ENCODE results near the gene ABCD1. TPM values are rescaled to one million over a fixed set of nuclear protein-coding genes. Genes with fewer than 3 reads are reported as not detected.

Gene ABCD1
- total RNA-seq, 1 donor from 2014 or later: 27.2 TPM

DNA sequence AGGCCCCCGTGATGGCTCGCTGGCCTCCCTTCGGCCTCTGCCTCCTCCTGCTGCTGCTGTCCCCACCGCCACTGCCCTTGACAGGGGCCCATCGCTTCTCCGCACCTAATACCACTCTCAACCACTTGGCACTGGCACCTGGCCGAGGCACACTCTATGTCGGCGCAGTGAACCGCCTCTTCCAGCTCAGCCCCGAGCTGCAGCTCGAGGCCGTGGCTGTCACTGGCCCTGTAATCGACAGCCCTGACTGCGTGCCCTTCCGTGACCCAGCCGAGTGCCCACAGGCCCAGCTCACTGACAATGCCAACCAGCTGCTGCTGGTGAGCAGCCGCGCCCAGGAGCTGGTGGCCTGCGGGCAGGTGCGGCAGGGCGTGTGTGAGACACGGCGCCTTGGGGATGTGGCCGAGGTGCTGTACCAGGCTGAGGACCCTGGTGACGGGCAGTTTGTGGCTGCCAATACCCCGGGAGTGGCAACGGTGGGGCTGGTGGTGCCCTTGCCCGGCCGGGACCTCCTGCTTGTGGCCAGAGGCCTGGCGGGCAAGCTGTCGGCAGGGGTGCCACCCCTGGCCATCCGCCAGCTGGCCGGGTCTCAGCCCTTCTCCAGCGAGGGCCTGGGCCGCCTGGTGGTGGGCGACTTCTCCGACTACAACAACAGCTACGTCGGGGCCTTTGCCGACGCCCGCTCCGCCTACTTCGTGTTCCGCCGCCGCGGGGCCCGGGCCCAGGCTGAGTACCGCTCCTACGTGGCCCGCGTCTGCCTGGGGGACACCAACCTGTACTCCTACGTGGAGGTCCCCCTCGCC is 42.4 kb downstream of the ABCD1 start:
- no peak overlapping the region for H3K4me3 Mint-ChIP-seq (ENCODE audit: unreplicated experiment)

DNA sequence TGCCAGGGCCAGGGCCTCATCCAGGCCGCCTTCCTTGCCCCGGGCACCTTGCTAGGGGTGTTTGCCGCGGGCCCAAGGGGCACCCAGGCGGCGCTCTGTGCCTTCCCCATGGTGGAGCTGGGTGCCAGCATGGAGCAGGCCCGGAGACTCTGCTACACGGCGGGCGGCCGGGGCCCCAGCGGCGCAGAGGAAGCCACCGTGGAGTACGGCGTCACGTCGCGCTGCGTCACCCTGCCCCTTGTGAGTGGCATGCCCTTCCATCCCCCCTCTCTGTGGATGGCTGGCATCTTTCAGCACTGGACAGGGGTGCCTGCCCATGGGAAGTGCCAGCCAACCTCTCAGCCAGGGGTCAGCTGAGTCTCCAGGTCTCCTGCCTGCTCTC is 43.0 kb downstream of the ABCD1 start:
- H3K9me3 Mint-ChIP-seq (ENCODE audit: unreplicated experiment): no peaks in the 10 kb centered on the region
- Histone ChIP-seq H4K20me1 (ENCODE audit: insufficient read depth, low read length) (peaks cover 5% of the 10 kb centered on the region), H3K27ac (ENCODE audit: low read depth, low read length) (no peak overlapping the region), H3K4me1 (ENCODE audit: insufficient read depth, low read length) (peaks cover 25% of the 10 kb centered on the region), H3K36me3 (ENCODE audit: insufficient read depth, low read length) (no peaks in the 10 kb centered on the region), H2AFZ (ENCODE audit: low read depth, low read length) (no peak overlapping the region), H3K9me3 (ENCODE audit: insufficient read depth, low read depth, low read length) (no peaks in the 10 kb centered on the region), H3K79me2 (ENCODE audit: insufficient read depth, low read length) (no peaks in the 10 kb centered on the region), H3K4me3 (ENCODE audit: insufficient read depth, low read depth, low read length) (no peak overlapping the region), H3K9ac (ENCODE audit: low read length) (no peak overlapping the region), H3K4me2 (ENCODE audit: low read length) (no peak overlapping the region), H3K27me3 (ENCODE audit: insufficient read depth, low read length) (no peaks in the 10 kb centered on the region)
- no peak overlapping the region for H3K27ac Mint-ChIP-seq (ENCODE audit: unreplicated experiment)
- FAIRE-seq (no peak), DNase-seq (ENCODE audit: low read depth) (no peak)
- no peaks in the 10 kb centered on the region for H3K36me3 Mint-ChIP-seq (ENCODE audit: low read depth, unreplicated experiment)
- no peaks in the 10 kb centered on the region for H3K4me1 Mint-ChIP-seq (ENCODE audit: low read depth, unreplicated experiment)
- peaks cover 2% of the 10 kb centered on the region for H3K27me3 Mint-ChIP-seq (ENCODE audit: low read depth, unreplicated experiment)
- H3K4me3 Mint-ChIP-seq (ENCODE audit: unreplicated experiment): no peak overlapping the region
- TF ChIP-seq, protein P1, sequence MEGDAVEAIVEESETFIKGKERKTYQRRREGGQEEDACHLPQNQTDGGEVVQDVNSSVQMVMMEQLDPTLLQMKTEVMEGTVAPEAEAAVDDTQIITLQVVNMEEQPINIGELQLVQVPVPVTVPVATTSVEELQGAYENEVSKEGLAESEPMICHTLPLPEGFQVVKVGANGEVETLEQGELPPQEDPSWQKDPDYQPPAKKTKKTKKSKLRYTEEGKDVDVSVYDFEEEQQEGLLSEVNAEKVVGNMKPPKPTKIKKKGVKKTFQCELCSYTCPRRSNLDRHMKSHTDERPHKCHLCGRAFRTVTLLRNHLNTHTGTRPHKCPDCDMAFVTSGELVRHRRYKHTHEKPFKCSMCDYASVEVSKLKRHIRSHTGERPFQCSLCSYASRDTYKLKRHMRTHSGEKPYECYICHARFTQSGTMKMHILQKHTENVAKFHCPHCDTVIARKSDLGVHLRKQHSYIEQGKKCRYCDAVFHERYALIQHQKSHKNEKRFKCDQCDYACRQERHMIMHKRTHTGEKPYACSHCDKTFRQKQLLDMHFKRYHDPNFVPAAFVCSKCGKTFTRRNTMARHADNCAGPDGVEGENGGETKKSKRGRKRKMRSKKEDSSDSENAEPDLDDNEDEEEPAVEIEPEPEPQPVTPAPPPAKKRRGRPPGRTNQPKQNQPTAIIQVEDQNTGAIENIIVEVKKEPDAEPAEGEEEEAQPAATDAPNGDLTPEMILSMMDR (IDR thresholded peaks at IDR 0.05; ENCODE audit: insufficient read depth, low read depth, low read length): no peak
- no peak for TF ChIP-seq EZH2 (IDR thresholded peaks at IDR 0.05; ENCODE audit: insufficient read depth, low read length)

More for the DNA sequence above, 42.4 kb downstream of the ABCD1 start:
- no peak for TF ChIP-seq EZH2 (IDR thresholded peaks at IDR 0.05; ENCODE audit: insufficient read depth, low read length)
- TF ChIP-seq, protein P1 (IDR thresholded peaks at IDR 0.05; ENCODE audit: insufficient read depth, low read depth, low read length): no peak
- no peaks in the 10 kb centered on the region for H3K4me1 Mint-ChIP-seq (ENCODE audit: low read depth, unreplicated experiment)
- FAIRE-seq: no peak
- H3K4me2 ChIP-seq (ENCODE audit: low read length): peak overlapping the region; percentile 87
- H2AFZ ChIP-seq (ENCODE audit: low read depth, low read length): no peak overlapping the region
- H3K36me3 ChIP-seq (ENCODE audit: insufficient read depth, low read length): no peaks in the 10 kb centered on the region
- no peaks in the 10 kb centered on the region for H3K79me2 ChIP-seq (ENCODE audit: insufficient read depth, low read length)
- H3K9me3 Mint-ChIP-seq (ENCODE audit: unreplicated experiment): no peaks in the 10 kb centered on the region
- no peaks in the 10 kb centered on the region for H3K36me3 Mint-ChIP-seq (ENCODE audit: low read depth, unreplicated experiment)
- DNase-seq (ENCODE audit: low read depth): no peak
- H3K27ac Mint-ChIP-seq (ENCODE audit: unreplicated experiment): no peak overlapping the region
- H3K4me3 ChIP-seq (ENCODE audit: insufficient read depth, low read depth, low read length): no peak overlapping the region
- H3K9ac ChIP-seq (ENCODE audit: low read length): peak overlapping the region; percentile 8
- no peaks in the 10 kb centered on the region for H3K27me3 ChIP-seq (ENCODE audit: insufficient read depth, low read length)
- no peaks in the 10 kb centered on the region for H3K9me3 ChIP-seq (ENCODE audit: insufficient read depth, low read depth, low read length)
- H3K27me3 Mint-ChIP-seq (ENCODE audit: low read depth, unreplicated experiment): peaks cover 2% of the 10 kb centered on the region
- H4K20me1 ChIP-seq (ENCODE audit: insufficient read depth, low read length): peaks cover 5% of the 10 kb centered on the region
- H3K27ac ChIP-seq (ENCODE audit: low read depth, low read length): no peak overlapping the region
- peaks cover 25% of the 10 kb centered on the region for H3K4me1 ChIP-seq (ENCODE audit: insufficient read depth, low read length)

Data from astrocyte (in vitro differentiated cells and primary cell).